A549 (cell line): Measurements from ENCODE around the gene CCDC197. TPM values are rescaled to one million over a fixed set of nuclear protein-coding genes. Genes with fewer than 3 reads are reported as not detected.

Experiments used
- ATAC-seq, 2 experiments: fragments of 200-7000 bp in 1 of 2; fragments of >200 bp in 1 of 2; cut with Nextera tagmentation in 1 of 2; cut with Tn5 transposase in 1 of 2; 3 replicates each; pipeline versions ENCODE4 v1.8.0 to v1.9.1; 2018 to 2020; ENCODE audit warnings: mild to moderate bottlenecking in 1 of 2, moderate library complexity in 1 of 2
- CTCF ChIA-PET: fragments of 300-600 bp; sonication (Branson Sonifier 250); formaldehyde crosslinking; extraction: SDS; loops from one replicate; lab custom pipeline; 2021; ENCODE audit warnings: antibody characterized with exemption, inconsistent platforms; lab: Yijun Ruan, JAX
- POLR2A ChIA-PET: fragments of 350-600 bp; formaldehyde crosslinking; extraction: SDS; loops from one replicate; lab custom pipeline; 2021; ENCODE audit warnings: antibody characterized with exemption, inconsistent platforms; lab: Yijun Ruan, JAX
- DNase-seq, 2 experiments: peaks; one replicate each; pipeline versions ENCODE4 v3.0.0 to v3.0.0-alpha.2; 2011 to 2016; ENCODE audit warnings: low read depth in 1 of 2, low spot score in 1 of 2
- FAIRE-seq: peaks from 2 replicates; lab custom pipeline; 2011; peaks lifted over from hg19 to GRCh38; lab: Jason Lieb, UNC
- H3K27ac ChIP-seq, 2 experiments: fragments of >200 bp; sonication (Bioruptor Twin); formaldehyde crosslinking; 3 replicates each; pipeline ENCODE4 v1.5.1; 2016 to 2017
- H3K4me1 ChIP-seq: fragments of >200 bp; sonication (Bioruptor Twin); formaldehyde crosslinking; 3 replicates; pipeline ENCODE4 v1.6.1; 2016
- H3K4me2 ChIP-seq: fragments of >200 bp; sonication (Bioruptor Twin); formaldehyde crosslinking; 3 replicates; pipeline ENCODE4 v1.6.1; 2016
- H3K4me3 ChIP-seq: fragments of >200 bp; sonication (Bioruptor Twin); formaldehyde crosslinking; 3 replicates; pipeline ENCODE4 v1.5.1; 2016
- H3K9me3 ChIP-seq: fragments of >200 bp; sonication (Bioruptor Twin); formaldehyde crosslinking; 3 replicates; pipeline ENCODE4 v1.6.1; 2016
- BCL3 ChIP-seq: fragments of >200 bp; sonication (Bioruptor Twin); formaldehyde crosslinking; IDR thresholded peaks from 3 replicates; pipeline ENCODE4 v1.6.1; 2016
- CBX2 ChIP-seq: fragments of 200-600 bp; sonication (generic); IDR thresholded peaks from 2 replicates; pipeline ENCODE4 v1.6.1; 2016; ENCODE audit warnings: low read depth, mild to moderate bottlenecking, borderline replicate concordance
- CHD4 ChIP-seq: fragments of 200-600 bp; sonication (generic); IDR thresholded peaks from 2 replicates; pipeline ENCODE4 v1.6.1; 2016; ENCODE audit warnings: antibody characterized with exemption, mild to moderate bottlenecking, borderline replicate concordance
- E2F6 ChIP-seq: IDR thresholded peaks from 2 replicates; pipeline ENCODE4 v1.6.1; 2012; ENCODE audit warnings: low read depth, borderline replicate concordance
- EHMT2 ChIP-seq: fragments of 200-600 bp; sonication (generic); IDR thresholded peaks from 2 replicates; pipeline ENCODE4 v1.6.1; 2016; ENCODE audit warnings: antibody characterized with exemption, low read depth, mild to moderate bottlenecking, moderate library complexity
- ELK1 ChIP-seq: fragments of 150-350 bp; IDR thresholded peaks from 2 replicates; pipeline ENCODE4 v1.6.1; 2014; ENCODE audit warnings: low read depth, mild to moderate bottlenecking, low read length
- FOSL2 ChIP-seq, 2 experiments: fragments of 450-650 bp in 1 of 2; fragments of >200 bp in 1 of 2; sonication (Bioruptor Twin) in 1 of 2; formaldehyde crosslinking; IDR thresholded peaks; 2 replicates each; pipeline versions ENCODE4 v1.5.0 to v1.6.1; 2016 to 2020; ENCODE audit warnings: mild to moderate bottlenecking in 1 of 2, moderate library complexity in 1 of 2
- GATA3 ChIP-seq: IDR thresholded peaks from 2 replicates; pipeline ENCODE4 v1.6.1; 2012; ENCODE audit warnings: borderline replicate concordance
- HOXB13 ChIP-seq: fragments of 250-450 bp; sonication (Bioruptor Pico); IDR thresholded peaks from 2 replicates; pipeline ENCODE4 v1.5.0; 2020; ENCODE audit warnings: low read depth, mild to moderate bottlenecking, moderate library complexity
- JUNB ChIP-seq: fragments of >200 bp; sonication (Bioruptor Twin); formaldehyde crosslinking; IDR thresholded peaks from 2 replicates; pipeline ENCODE4 v1.6.1; 2016
- KDM1A ChIP-seq: fragments of 200-600 bp; sonication (generic); IDR thresholded peaks from 2 replicates; pipeline ENCODE4 v1.6.1; 2016; ENCODE audit warnings: low read depth, mild to moderate bottlenecking
- NR3C1 ChIP-seq: fragments of >200 bp; sonication (Bioruptor Twin); formaldehyde crosslinking; IDR thresholded peaks from 3 replicates; pipeline ENCODE4 v1.6.1; 2017
- PBX3 ChIP-seq: IDR thresholded peaks from 2 replicates; pipeline ENCODE4 v1.6.1; 2012
- PHF8 ChIP-seq: fragments of 200-600 bp; sonication (generic); IDR thresholded peaks from 2 replicates; pipeline ENCODE4 v1.6.1; 2016; ENCODE audit warnings: low read depth, mild to moderate bottlenecking, antibody characterized with exemption, moderate library complexity, borderline replicate concordance
- POLR2AphosphoS2 ChIP-seq: conservative IDR thresholded peaks from 2 replicates; pipeline ENCODE4 v1.6.1; 2012; ENCODE audit warnings: low read length, improper control_type of control experiment, inconsistent platforms
- SMC3 ChIP-seq: fragments of >200 bp; sonication (Bioruptor Twin); formaldehyde crosslinking; IDR thresholded peaks from 3 replicates; pipeline ENCODE4 v1.6.1; 2018; ENCODE audit warnings: inconsistent platforms
- SREBF2 ChIP-seq: fragments of 450-650 bp; IDR thresholded peaks from 2 replicates; pipeline ENCODE4 v1.6.1; 2014; ENCODE audit warnings: mild to moderate bottlenecking, moderate library complexity
- ZSCAN20 ChIP-seq: fragments of 250-450 bp; sonication (Bioruptor Pico); IDR thresholded peaks from 2 replicates; pipeline ENCODE4 v1.8.0; 2022; ENCODE audit warnings: mild to moderate bottlenecking, moderate library complexity
- WGBS: methylation state at CpG from one replicate; pipeline ENCODE4 v1.1.6; 2017; ENCODE audit errors: missing lambda C conversion rate; 5-methylcytosine and 5-hydroxymethylcytosine counted together
- polyA plus RNA-seq, 4 experiments: library from polyadenylated mRNA; depleted of rRNA in 3 of 4; stranded (reverse); fragments of >200 nt; fragmentation: RNase III in 1 of 4; extraction: RNeasy Plus Mini Kit Qiagen cat#74134 plus additional on column Dnase treatment in 1 of 4; gene quantifications; 2 replicates in 3 of 4; 3 replicates in 1 of 4; pipeline ENCODE4 v1.2.3, GENCODE V29; 2011 to 2017
- TF ChIP-seq, protein P1 (sequence below): fragments of 250-450 bp; sonication (Bioruptor Pico); IDR thresholded peaks from 2 replicates; pipeline ENCODE4 v1.5.0; 2020; ENCODE audit warnings: low read depth, mild to moderate bottlenecking, moderate library complexity

The CCDC197 gene
- polyA plus RNA-seq, 2 of the 4 experiments (the other 2 are of a cell fraction): not detected

- Histone ChIP-seq H3K9me3 (no peaks in the 10 kb centered on the region), H3K27ac (no peak overlapping the region), H3K4me2 (peak overlapping the region; percentile 82), H3K4me3 (no peak overlapping the region), H3K4me1 (peaks cover 10% of the 10 kb centered on the region; the same call in 2 of the 3 replicates)
- FAIRE-seq (no peak), DNase-seq (no peak), ATAC-seq (no peak)
- POLR2A ChIA-PET: no interaction called here
- TF ChIP-seq FOSL2 (IDR thresholded peaks at IDR 0.05): no peak
- TF ChIP-seq FOSL2 (CRISPR knock-in tag; IDR thresholded peaks at IDR 0.05): no peak
- TF ChIP-seq CHD4: no peak
- TF ChIP-seq NR3C1: no peak
- no peak for TF ChIP-seq PBX3
- WGBS: 80% methylated on average over 10 of the region's 14 CpGs
- CTCF ChIA-PET: interaction anchor here (1.0 to 1.7 kb wide), 6 partner anchors 8 to 111 kb away, joined by 3 to 7 read pairs (median 4); no protein-coding TSS in a partner anchor
These were observed 30.7 kb downstream of the CCDC197 start for GRCh38 chr14:94027566-94028449.

DNA sequence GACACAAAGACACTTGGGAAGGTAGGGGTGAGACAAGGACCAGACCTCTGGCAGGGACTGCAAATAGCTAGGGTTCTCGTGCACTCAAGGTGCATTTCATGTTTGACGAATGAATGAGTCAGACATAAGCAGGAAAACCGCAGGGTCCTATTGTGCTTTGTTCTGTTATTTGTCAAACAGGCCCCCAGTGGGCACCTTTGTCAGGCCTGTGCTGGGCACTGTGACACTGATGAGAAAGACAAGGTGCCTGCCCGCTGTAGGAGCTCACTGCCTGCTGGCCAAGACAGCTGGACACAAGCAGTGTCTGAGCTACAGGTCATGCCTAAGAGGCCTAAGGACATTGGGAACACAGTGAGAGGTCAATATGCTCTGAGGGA is 31.3 kb downstream of the CCDC197 start:
- Histone ChIP-seq H3K9me3 (no peaks in the 10 kb centered on the region), H3K27ac (no peak overlapping the region), H3K4me3 (no peak overlapping the region), H3K4me2 (no peak overlapping the region), H3K4me1 (peaks cover 10% of the 10 kb centered on the region; the same call in 2 of the 3 replicates)
- TF ChIP-seq E2F6: no peak
- TF ChIP-seq GATA3: no peak
- TF ChIP-seq ELK1: no peak
- no peak for TF ChIP-seq EHMT2
- CTCF ChIA-PET: interaction anchor here (1.0 to 1.7 kb wide), 5 partner anchors 8 to 111 kb away, joined by 3 to 7 read pairs (median 6); no protein-coding TSS in a partner anchor
- FAIRE-seq: no peak
- POLR2A ChIA-PET: no interaction called here
- no peak for ATAC-seq
- WGBS: 64% methylated on average over 3 of the region's 4 CpGs
- no peak for DNase-seq

DNA sequence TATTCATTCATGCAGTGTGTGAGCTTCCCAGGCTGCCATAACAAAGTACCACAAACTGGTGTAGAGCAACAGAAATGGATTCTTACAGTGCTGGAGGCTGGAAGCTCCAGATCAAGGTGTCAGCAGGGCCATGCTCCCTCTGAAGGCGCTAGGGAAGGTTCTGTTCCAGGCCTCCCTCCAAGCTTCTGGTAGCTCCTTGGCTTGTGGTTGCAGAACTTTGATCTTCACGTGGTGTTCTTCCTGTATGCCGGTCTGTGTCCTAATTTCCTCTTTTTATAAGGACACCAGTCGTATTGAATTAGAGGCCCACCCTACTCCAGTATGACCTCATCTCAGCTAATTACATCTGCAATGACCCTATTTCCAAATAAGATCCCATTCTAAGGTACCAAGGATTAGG is 32.2 kb downstream of the CCDC197 start:
- H3K9me3 ChIP-seq: no peaks in the 10 kb centered on the region
- POLR2A ChIA-PET: no interaction called here
- no peak overlapping the region for H3K27ac ChIP-seq
- no peak overlapping the region for H3K4me2 ChIP-seq
- peaks cover 10% of the 10 kb centered on the region; the same call in 2 of the 3 replicates for H3K4me1 ChIP-seq
- FAIRE-seq (no peak), ATAC-seq (no peak), DNase-seq (no peak)
- CTCF ChIA-PET: interaction anchor here (1.0 to 1.6 kb wide), 3 partner anchors 28 to 107 kb away, joined by 3 to 6 read pairs (median 6); no protein-coding TSS in a partner anchor
- TF ChIP-seq EHMT2 (no peak), E2F6 (no peak), SREBF2 (no peak)
- no peak overlapping the region for H3K4me3 ChIP-seq
- 92% methylated on average over 4 of the region's 4 CpGs for WGBS

GRCh38 chr14:94029671-94030203 is 32.6 kb downstream of the CCDC197 start:
- H3K4me2 ChIP-seq: no peak overlapping the region
- no peak for FAIRE-seq
- 87% methylated on average over 7 of the region's 7 CpGs for WGBS
- no peak for DNase-seq
- ATAC-seq: no peak
- peaks cover 10% of the 10 kb centered on the region; the same call in 2 of the 3 replicates for H3K4me1 ChIP-seq
- peaks cover 4% of the 10 kb centered on the region; the same call in 1 of the 3 replicates for H3K9me3 ChIP-seq
- ChIA-PET CTCF (interaction anchor here (0.9 kb wide), 1 partner anchor 90 kb away, joined by 3 read pairs; no protein-coding TSS in a partner anchor), POLR2A (no interaction called here)
- no peak overlapping the region for H3K4me3 ChIP-seq
- no peak overlapping the region for H3K27ac ChIP-seq
- no peak for TF ChIP-seq POLR2AphosphoS2
- TF ChIP-seq CHD4: no peak
- no peak for TF ChIP-seq KDM1A
- no peak for TF ChIP-seq HOXB13
- TF ChIP-seq, protein P1, sequence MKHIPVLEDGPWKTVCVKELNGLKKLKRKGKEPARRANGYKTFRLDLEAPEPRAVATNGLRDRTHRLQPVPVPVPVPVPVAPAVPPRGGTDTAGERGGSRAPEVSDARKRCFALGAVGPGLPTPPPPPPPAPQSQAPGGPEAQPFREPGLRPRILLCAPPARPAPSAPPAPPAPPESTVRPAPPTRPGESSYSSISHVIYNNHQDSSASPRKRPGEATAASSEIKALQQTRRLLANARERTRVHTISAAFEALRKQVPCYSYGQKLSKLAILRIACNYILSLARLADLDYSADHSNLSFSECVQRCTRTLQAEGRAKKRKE (CRISPR knock-in tag): no peak
- no peak for TF ChIP-seq ZSCAN20 (CRISPR knock-in tag)
- no peak for TF ChIP-seq SMC3
- no peak for TF ChIP-seq PHF8
- no peak for TF ChIP-seq BCL3
- no peak for TF ChIP-seq JUNB
- no peak for TF ChIP-seq ELK1
- TF ChIP-seq CBX2: no peak
